CD14-positive monocyte (primary cell): Measurements from ENCODE around the gene TLR7. TPM values are rescaled to one million over a fixed set of nuclear protein-coding genes. Genes with fewer than 3 reads are reported as not detected.
A peak's percentile ranks its signal among the peaks of the same experiment; 100 is the strongest.

Experiments
- DNase-seq, 3 donors: peaks; one replicate each; pipeline ENCODE4 v3.0.0-alpha.2; 2011 to 2022
- H2AFZ ChIP-seq: 2 replicates; pipeline ENCODE4 v1.6.0; 2012; ENCODE audit warnings: mild to moderate bottlenecking, low read depth, low read length, inconsistent platforms; ENCODE audit not compliant: insufficient read depth, poor library complexity, severe bottlenecking
- H3K27ac ChIP-seq, 2 donors: 1 replicate in 1 of 2; 2 replicates in 1 of 2; pipeline ENCODE4 v1.5.1; 2012 to 2013; ENCODE audit warnings: low read length in 2 of 2, control low read depth in 1 of 2, inconsistent platforms in 1 of 2, low read depth in 1 of 2, mild to moderate bottlenecking in 1 of 2
- H3K27me3 ChIP-seq, 2 donors: one replicate each; pipeline versions ENCODE4 v1.6.0 to v1.6.1; 2011 to 2013; ENCODE audit warnings: low read length in 2 of 2; ENCODE audit not compliant: control insufficient read depth in 2 of 2, insufficient read depth in 2 of 2
- H3K36me3 ChIP-seq, 2 donors: replicated peaks in 1 of 2; 1 replicate in 1 of 2; 2 replicates in 1 of 2; pipeline versions ENCODE4 v1.5.1 to v1.6.1; 2012 to 2013; ENCODE audit warnings: low read length in 2 of 2, control low read depth in 1 of 2, inconsistent platforms in 1 of 2, mild to moderate bottlenecking in 1 of 2; ENCODE audit not compliant: insufficient read depth in 2 of 2, control insufficient read depth in 1 of 2
- H3K4me1 ChIP-seq, 2 donors: 1 replicate in 1 of 2; 2 replicates in 1 of 2; pipeline versions ENCODE4 v1.5.1 to v1.6.1; 2012 to 2013; ENCODE audit warnings: low read length in 2 of 2, control low read depth in 1 of 2, inconsistent platforms in 1 of 2, mild to moderate bottlenecking in 1 of 2, moderate library complexity in 1 of 2; ENCODE audit not compliant: insufficient read depth in 2 of 2, control insufficient read depth in 1 of 2
- H3K4me2 ChIP-seq: replicated peaks from 2 replicates; pipeline ENCODE3; 2012; ENCODE audit warnings: low read length, moderate library complexity, mild to moderate bottlenecking; ENCODE audit not compliant: poor library complexity, severe bottlenecking; ENCODE audit errors: extremely low read depth
- H3K4me3 ChIP-seq, 3 experiments: fragments of 200-600 bp in 1 of 3; sonication (generic) in 1 of 3; replicated peaks in 1 of 3; 1 replicate in 2 of 3; 2 replicates in 1 of 3; pipeline ENCODE4 v1.5.1; 2011 to 2013; ENCODE audit warnings: low read length in 3 of 3, mild to moderate bottlenecking in 3 of 3, control low read depth in 2 of 3, low read depth in 2 of 3, inconsistent platforms in 1 of 3, moderate library complexity in 1 of 3
- H3K79me2 ChIP-seq: 2 replicates; pipeline ENCODE4 v1.6.0; 2012; ENCODE audit warnings: mild to moderate bottlenecking, control low read depth, inconsistent platforms, low read length, moderate library complexity; ENCODE audit not compliant: insufficient read depth
- H3K9ac ChIP-seq: 2 replicates; pipeline ENCODE4 v1.6.0; 2017; ENCODE audit warnings: low read length, mild to moderate bottlenecking; ENCODE audit not compliant: insufficient read depth, poor library complexity, severe bottlenecking
- H3K9me3 ChIP-seq, 2 donors: replicated peaks in 1 of 2; 1 replicate in 1 of 2; 2 replicates in 1 of 2; pipeline versions ENCODE4 v1.5.1 to v1.6.1; 2012 to 2013; ENCODE audit warnings: low read length in 2 of 2, control low read depth in 1 of 2; ENCODE audit not compliant: control insufficient read depth in 1 of 2, insufficient read depth in 1 of 2
- H4K20me1 ChIP-seq: 2 replicates; pipeline ENCODE4 v1.6.0; 2012; ENCODE audit warnings: mild to moderate bottlenecking, low read length, control low read depth, moderate library complexity; ENCODE audit not compliant: insufficient read depth
- H3K27ac Mint-ChIP-seq, 7 donors: one replicate each; pipeline ENCODE4 v1.8.0; 2020; ENCODE audit warnings: mild to moderate bottlenecking in 7 of 7, mixed read lengths in 7 of 7, moderate library complexity in 6 of 7, inconsistent platforms in 2 of 7
- H3K27me3 Mint-ChIP-seq, 3 donors: one replicate each; pipeline ENCODE4 v1.8.0; 2021 to 2022; ENCODE audit warnings: low read depth in 3 of 3, mild to moderate bottlenecking in 3 of 3, mixed read lengths in 3 of 3, moderate library complexity in 3 of 3, inconsistent platforms in 1 of 3
- H3K36me3 Mint-ChIP-seq, 2 donors: one replicate each; pipeline ENCODE4 v1.8.0; 2020; ENCODE audit warnings: mixed read lengths in 2 of 2, inconsistent platforms in 1 of 2, mild to moderate bottlenecking in 1 of 2
- H3K4me1 Mint-ChIP-seq: one replicate; pipeline ENCODE4 v1.8.0; 2020; ENCODE audit warnings: mild to moderate bottlenecking, mixed read lengths
- H3K4me3 Mint-ChIP-seq, 2 donors: one replicate each; pipeline ENCODE4 v1.8.0; 2020; ENCODE audit warnings: mild to moderate bottlenecking in 2 of 2, mixed read lengths in 2 of 2, moderate library complexity in 1 of 2
- H3K9me3 Mint-ChIP-seq, 7 donors: one replicate each; pipeline ENCODE4 v1.8.0; 2020 to 2022; ENCODE audit warnings: mixed read lengths in 7 of 7, mild to moderate bottlenecking in 6 of 7, moderate library complexity in 6 of 7, inconsistent platforms in 2 of 7
- CTCF ChIP-seq: fragments of 200-600 bp; IDR thresholded peaks from one replicate; pipeline ENCODE4 v1.8.0; 2022; ENCODE audit warnings: antibody characterized with exemption, mild to moderate bottlenecking
- WGBS: methylation state at CpG from one replicate; pipeline ENCODE4 v1.1.5; 2013; ENCODE audit warnings: missing lambda C conversion rate; ENCODE audit not compliant: insufficient coverage; 5-methylcytosine and 5-hydroxymethylcytosine counted together
- intact Hi-C, 2 donors: fragments of 100-400 bp; cut with micrococcal nuclease; formaldehyde crosslinking; loops; one replicate each; pipeline versions ENCODE4 v1.15.0 to v1.15.1; 2023
- polyA plus RNA-seq, 3 donors: library from polyadenylated mRNA; depleted of rRNA in 1 of 3; unstranded in 2 of 3; stranded (reverse) in 1 of 3; fragments of 300-500 nt in 2 of 3; fragments of >200 nt in 1 of 3; fragmentation: Illumina TruSeq in 2 of 3; gene quantifications; 1 replicate in 2 of 3; 2 replicates in 1 of 3; pipeline ENCODE4 v1.2.3, GENCODE V29; 2012 to 2021

TLR7 gene
- polyA plus RNA-seq, 3 donors: 4.2 to 27.3 (median 23.0) TPM

- Histone ChIP-seq H3K9ac (no peak overlapping the region), H3K36me3 (peaks cover 7% of the 10 kb centered on the region in 2 donors), H2AFZ (no peak overlapping the region), H3K27ac (peak overlapping the region; percentile 76 to 79), H3K4me1 (peaks cover 72 to 74% of the 10 kb centered on the region in 2 donors), H3K27me3 (peaks cover 0 to 13% of the 10 kb centered on the region in 2 donors), H3K79me2 (peaks cover 10% of the 10 kb centered on the region), H3K4me3 (no peak overlapping the region), H4K20me1 (no peaks in the 10 kb centered on the region), H3K4me2 (no peak overlapping the region), H3K9me3 (no peaks in the 10 kb centered on the region)
- WGBS: no CpG with 5 or more reads among the region's 2 CpGs
- no peak for TF ChIP-seq CTCF
- no peak for DNase-seq
- Mint-ChIP-seq H3K27me3 (peaks cover 0 to 21% (median 1%) of the 10 kb centered on the region in 3 donors), H3K27ac (peak overlapping the region; percentile 76 to 96 (median 94)), H3K4me1 (peaks cover 79% of the 10 kb centered on the region), H3K9me3 (peaks cover 0 to 12% (median 0%) of the 10 kb centered on the region in 7 donors), H3K4me3 (peak overlapping the region in 1 of 2 donors; percentile 26), H3K36me3 (peaks cover 6 to 9% of the 10 kb centered on the region in 2 donors)
- intact Hi-C loops: loop anchor here in 1 of 2 donors (5.0 kb wide), 1 partner anchor 80 kb away; no protein-coding TSS in a partner anchor
These were observed 25.1 kb downstream of the TLR7 start for GRCh38 chrX:12891915-12892506.

DNA sequence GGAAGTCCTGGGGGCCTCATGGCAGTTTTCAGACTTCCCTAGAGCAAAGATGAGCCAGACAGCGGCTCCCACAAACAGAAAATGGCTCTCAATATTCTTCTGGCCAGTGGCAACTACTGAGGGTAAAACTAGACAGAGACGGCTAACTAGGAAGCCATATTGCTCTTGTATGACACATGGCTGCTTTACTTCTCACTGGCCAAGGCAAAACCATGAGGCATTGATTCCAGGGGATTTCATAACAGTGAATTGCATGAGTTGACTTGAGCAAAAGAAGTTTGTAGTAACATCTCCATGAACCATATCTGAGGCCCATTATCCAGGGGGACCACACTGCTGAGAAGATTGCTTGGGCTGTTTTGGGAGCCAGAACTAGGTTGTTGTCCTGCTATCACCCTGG is 25.8 kb downstream of the TLR7 start:
- Histone ChIP-seq H2AFZ (no peak overlapping the region), H4K20me1 (no peaks in the 10 kb centered on the region), H3K4me2 (no peak overlapping the region), H3K79me2 (peaks cover 10% of the 10 kb centered on the region), H3K9me3 (no peaks in the 10 kb centered on the region), H3K27ac (peak overlapping the region in 1 of 2 donors; percentile 57), H3K4me3 (no peak overlapping the region), H3K9ac (no peak overlapping the region), H3K36me3 (peaks cover 0 to 7% of the 10 kb centered on the region in 2 donors), H3K4me1 (peaks cover 79 to 81% of the 10 kb centered on the region in 2 donors), H3K27me3 (peaks cover 0 to 6% of the 10 kb centered on the region in 2 donors)
- peaks cover 0 to 12% (median 0%) of the 10 kb centered on the region in 7 donors for H3K9me3 Mint-ChIP-seq
- H3K36me3 Mint-ChIP-seq: peaks cover 3 to 9% of the 10 kb centered on the region in 2 donors
- peaks cover 86% of the 10 kb centered on the region for H3K4me1 Mint-ChIP-seq
- no peak overlapping the region for H3K4me3 Mint-ChIP-seq
- intact Hi-C loops: loop anchor here in 1 of 2 donors (5.0 kb wide), 1 partner anchor 80 kb away; no protein-coding TSS in a partner anchor
- H3K27ac Mint-ChIP-seq: peak overlapping the region; percentile 70 to 94 (median 82)
- peak; percentile 30 to 67 (median 61) for DNase-seq
- H3K27me3 Mint-ChIP-seq: peaks cover 0 to 19% (median 1%) of the 10 kb centered on the region in 3 donors
- no CpG with 5 or more reads among the region's 2 CpGs for WGBS
- TF ChIP-seq CTCF: no peak
